DOHH2 (cell line): Measurements from ENCODE around the gene PLEKHJ1.
A peak's percentile ranks its signal among the peaks of the same experiment; 100 is the strongest.

ENCODE experiments used
- H3F3A ChIP-seq: fragments of 200-600 bp; sonication (generic), shearing (Covaris generic); 2 replicates; pipeline ENCODE4 v1.6.0; 2016; ENCODE audit warnings: antibody characterized with exemption, mild to moderate bottlenecking; ENCODE audit not compliant: control insufficient read depth, insufficient read depth
- H3K27ac ChIP-seq: fragments of 200-600 bp; sonication (generic); 2 replicates; pipeline ENCODE4 v1.5.1; 2014; ENCODE audit warnings: low read depth, mild to moderate bottlenecking, low read length, moderate library complexity
- H3K27me3 ChIP-seq: fragments of 200-600 bp; sonication (generic); 2 replicates; pipeline ENCODE4 v1.6.1; 2014; ENCODE audit warnings: mild to moderate bottlenecking, low read length, mixed read lengths; ENCODE audit not compliant: control insufficient read depth
- H3K36me3 ChIP-seq: fragments of 200-600 bp; sonication (generic); 2 replicates; pipeline ENCODE4 v1.6.1; 2014; ENCODE audit warnings: mild to moderate bottlenecking, low read length, moderate library complexity, mixed read lengths; ENCODE audit not compliant: control insufficient read depth
- H3K4me1 ChIP-seq: fragments of 200-600 bp; sonication (generic); 2 replicates; pipeline ENCODE4 v1.6.1; 2014; ENCODE audit warnings: mild to moderate bottlenecking, low read length, mixed read lengths; ENCODE audit not compliant: control insufficient read depth
- H3K4me2 ChIP-seq: fragments of 200-600 bp; sonication (generic); 2 replicates; pipeline ENCODE4 v1.6.0; 2014; ENCODE audit warnings: mild to moderate bottlenecking, low read length, moderate library complexity
- H3K4me3 ChIP-seq: fragments of 200-600 bp; sonication (generic); 2 replicates; pipeline ENCODE4 v1.5.1; 2014; ENCODE audit warnings: mild to moderate bottlenecking, low read length, mixed read lengths
- H3K79me2 ChIP-seq: fragments of 200-600 bp; sonication (generic); 2 replicates; pipeline ENCODE4 v1.6.1; 2014; ENCODE audit warnings: mild to moderate bottlenecking, low read length, mixed read lengths; ENCODE audit not compliant: control insufficient read depth
- H3K9me2 ChIP-seq: fragments of 200-600 bp; sonication (generic); replicated peaks from 2 replicates; pipeline ENCODE4 v1.6.1; 2014; ENCODE audit warnings: mild to moderate bottlenecking, low read length, mixed read lengths; ENCODE audit not compliant: control insufficient read depth
- H3K9me3 ChIP-seq: fragments of 200-600 bp; sonication (generic); 2 replicates; pipeline ENCODE4 v1.6.1; 2014; ENCODE audit warnings: antibody characterized with exemption, low read length, mixed read lengths; ENCODE audit not compliant: control insufficient read depth, insufficient read depth
- H4K20me1 ChIP-seq: fragments of 200-600 bp; sonication (generic); 2 replicates; pipeline ENCODE4 v1.6.0; 2014; ENCODE audit warnings: low read depth, mild to moderate bottlenecking, antibody characterized with exemption, low read length, moderate library complexity; ENCODE audit not compliant: control insufficient read depth, insufficient read depth
- CTCF ChIP-seq: fragments of 200-600 bp; sonication (generic); IDR thresholded peaks from one replicate; pipeline ENCODE4 v1.5.1; 2014; ENCODE audit warnings: antibody characterized with exemption, mild to moderate bottlenecking, low read depth, low read length; ENCODE audit not compliant: poor library complexity, severe bottlenecking
- EZH2phosphoT487 ChIP-seq: fragments of 200-600 bp; sonication (generic); IDR thresholded peaks from 2 replicates; pipeline ENCODE4 v1.6.1; 2017; ENCODE audit warnings: borderline replicate concordance, mild to moderate bottlenecking, antibody characterized with exemption, low read length, moderate library complexity, mixed read lengths

PLEKHJ1 gene

GRCh38 chr19:2268480-2268830 is 32.3 kb upstream of the PLEKHJ1 start:
- Histone ChIP-seq H3K9me3 (no peaks in the 10 kb centered on the region), H3K79me2 (peaks cover 55% of the 10 kb centered on the region), H3K27ac (peak overlapping the region; percentile 20; the same call in 1 of the 2 replicates), H3K36me3 (peaks cover 39% of the 10 kb centered on the region), H4K20me1 (peaks cover 17% of the 10 kb centered on the region; the same call in 1 of the 2 replicates), H3K4me2 (peak overlapping the region; percentile 95), H3K4me1 (peaks cover 67% of the 10 kb centered on the region), H3K27me3 (no peaks in the 10 kb centered on the region), H3K4me3 (peak overlapping the region; percentile 74), H3K9me2 (no peaks in the 10 kb centered on the region), H3F3A (peaks cover 36% of the 10 kb centered on the region)
- TF ChIP-seq CTCF: no peak
- TF ChIP-seq EZH2phosphoT487: no peak

- Histone ChIP-seq H3K9me2 (no peaks in the 10 kb centered on the region), H3K27ac (peak overlapping the region; percentile 71), H3K36me3 (peaks cover 19% of the 10 kb centered on the region), H3K4me3 (peak overlapping the region; percentile 62), H3F3A (peaks cover 17% of the 10 kb centered on the region), H3K27me3 (no peaks in the 10 kb centered on the region), H3K4me1 (peaks cover 64% of the 10 kb centered on the region), H3K79me2 (peaks cover 41% of the 10 kb centered on the region), H3K9me3 (no peaks in the 10 kb centered on the region), H3K4me2 (peak overlapping the region; percentile 95), H4K20me1 (peaks cover 12% of the 10 kb centered on the region; the same call in 1 of the 2 replicates)
- TF ChIP-seq EZH2phosphoT487: no peak
- TF ChIP-seq CTCF: no peak
These were observed 30.3 kb upstream of the PLEKHJ1 start for GRCh38 chr19:2266183-2266993.

GRCh38 chr19:2261438-2262172 is 25.5 kb upstream of the PLEKHJ1 start:
- H3K4me3 ChIP-seq: no peak overlapping the region
- peaks cover 15% of the 10 kb centered on the region for H3F3A ChIP-seq
- H3K36me3 ChIP-seq: peaks cover 4% of the 10 kb centered on the region
- no peaks in the 10 kb centered on the region for H3K9me2 ChIP-seq
- TF ChIP-seq EZH2phosphoT487 (no peak), CTCF (peak; percentile 81)
- H3K27ac ChIP-seq: no peak overlapping the region
- H3K27me3 ChIP-seq: no peaks in the 10 kb centered on the region
- H3K9me3 ChIP-seq: no peaks in the 10 kb centered on the region
- peaks cover 87% of the 10 kb centered on the region for H3K4me1 ChIP-seq
- H4K20me1 ChIP-seq: no peaks in the 10 kb centered on the region
- peaks cover 15% of the 10 kb centered on the region for H3K79me2 ChIP-seq
- peak overlapping the region; percentile 32; the same call in 1 of the 2 replicates for H3K4me2 ChIP-seq
